HCT116 (cell line): ENCODE results near the gene ERVMER34-1. TPM values are rescaled to one million over a fixed set of nuclear protein-coding genes. Genes with fewer than 3 reads are reported as not detected.

Experiments used
- ATAC-seq: fragments of 200-7000 bp; cut with Tn5 transposase; 2 replicates; pipeline ENCODE4 v1.9.1; 2020; ENCODE audit warnings: mild to moderate bottlenecking, moderate library complexity
- BruUV-seq: library from RNA; stranded (reverse); fragments of 400-500 nt; replicated peaks from 2 replicates; lab custom pipeline; 2021; lab: Mats Ljungman, UMichigan
- CTCF ChIA-PET: fragments of 300-600 bp; sonication (Branson Sonifier 250); formaldehyde crosslinking; loops from one replicate; lab custom pipeline; 2021; ENCODE audit warnings: antibody characterized with exemption; lab: Charles Lee
- POLR2A ChIA-PET: fragments of 300-600, 350-600 bp; sonication (Branson Sonifier 250); formaldehyde crosslinking; loops from one replicate; lab custom pipeline; 2021; ENCODE audit warnings: antibody characterized with exemption; lab: Charles Lee
- RAD21 ChIA-PET, 2 experiments: fragments of 300-600 bp; sonication (Branson Sonifier 250); formaldehyde crosslinking; loops; one replicate each; lab custom pipeline; 2023; ENCODE audit warnings: low total read pairs in 2 of 2; ENCODE audit not compliant: uncharacterized antibody in 2 of 2, unreplicated experiment in 2 of 2, low non-redundant PET in 1 of 2; lab: Charles Lee
- DNase-seq: peaks from one replicate; pipeline ENCODE4 v3.0.0-alpha.2; 2010; ENCODE audit warnings: low read depth, low spot score
- H2AFZ ChIP-seq: fragments of 200-600 bp; shearing (Covaris generic), sonication (generic); 2 replicates; pipeline ENCODE4 v1.6.1; 2017; ENCODE audit warnings: low read depth, mixed run types, mixed read lengths, antibody characterized with exemption, low read length; ENCODE audit not compliant: poor library complexity, severe bottlenecking
- H3K27ac ChIP-seq: 2 replicates; pipeline ENCODE4 v1.5.1; 2012; ENCODE audit warnings: low read depth, low read length
- H3K27me3 ChIP-seq: fragments of 200-600 bp; sonication (generic); 2 replicates; pipeline ENCODE4 v1.6.1; 2016; ENCODE audit warnings: mixed run types, low read length, mixed read lengths; ENCODE audit not compliant: insufficient read depth
- H3K36me3 ChIP-seq, 2 experiments: fragments of 200-500 bp in 1 of 2; fragments of 200-600 bp in 1 of 2; sonication (Bioruptor generic) in 1 of 2; sonication (generic) in 1 of 2; 2 replicates each; pipeline versions ENCODE4 v1.5.1 to v1.6.1; 2014 to 2016; ENCODE audit warnings: low read length in 2 of 2, inconsistent platforms in 1 of 2, mixed read lengths in 1 of 2, mixed run types in 1 of 2; ENCODE audit not compliant: insufficient read depth in 2 of 2, control insufficient read depth in 1 of 2
- H3K4me1 ChIP-seq, 2 experiments: fragments of 200-600 bp in 1 of 2; sonication (generic) in 1 of 2; 2 replicates each; pipeline versions ENCODE4 v1.5.1 to v1.6.1; 2012 to 2017; ENCODE audit warnings: low read length in 2 of 2, inconsistent platforms in 1 of 2, mild to moderate bottlenecking in 1 of 2, mixed read lengths in 1 of 2, mixed run types in 1 of 2, moderate library complexity in 1 of 2; ENCODE audit not compliant: insufficient read depth in 2 of 2, control insufficient read depth in 1 of 2
- H3K4me2 ChIP-seq: fragments of 200-600 bp; sonication (generic); 2 replicates; pipeline ENCODE4 v1.6.1; 2017; ENCODE audit warnings: mixed run types, low read length, mixed read lengths
- H3K4me3 ChIP-seq, 2 experiments: fragments of 200-600 bp in 1 of 2; sonication (generic) in 1 of 2; replicated peaks in 1 of 2; 2 replicates each; pipeline ENCODE4 v1.5.1; 2011 to 2016; ENCODE audit warnings: low read length in 2 of 2, control low read depth in 1 of 2, low read depth in 1 of 2, mild to moderate bottlenecking in 1 of 2, mixed read lengths in 1 of 2, mixed run types in 1 of 2
- H3K79me2 ChIP-seq: fragments of 200-600 bp; sonication (generic); 2 replicates; pipeline ENCODE4 v1.6.1; 2017; ENCODE audit warnings: mild to moderate bottlenecking, mixed run types, low read length, moderate library complexity, mixed read lengths; ENCODE audit not compliant: insufficient read depth
- H3K9ac ChIP-seq: fragments of 200-600 bp; sonication (generic); 2 replicates; pipeline ENCODE4 v1.6.1; 2016; ENCODE audit warnings: low read length, mixed read lengths
- H3K9me2 ChIP-seq: fragments of 200-600 bp; sonication (generic), shearing (Covaris generic); 2 replicates; pipeline ENCODE4 v1.6.1; 2017; ENCODE audit warnings: mixed run types, mild to moderate bottlenecking, moderate library complexity; ENCODE audit not compliant: insufficient read depth
- H3K9me3 ChIP-seq, 2 experiments: fragments of 200-500 bp in 1 of 2; fragments of 200-600 bp in 1 of 2; sonication (Bioruptor generic) in 1 of 2; sonication (generic) in 1 of 2; 2 replicates each; pipeline ENCODE4 v1.6.1; 2014 to 2017; ENCODE audit warnings: low read length in 2 of 2, mixed read lengths in 2 of 2, inconsistent platforms in 1 of 2, low read depth in 1 of 2, mild to moderate bottlenecking in 1 of 2, mixed run types in 1 of 2, moderate library complexity in 1 of 2; ENCODE audit not compliant: control insufficient read depth in 1 of 2, insufficient read depth in 1 of 2
- H4K20me1 ChIP-seq: fragments of 200-600 bp; sonication (generic), shearing (Covaris generic); 2 replicates; pipeline ENCODE4 v1.6.1; 2017; ENCODE audit warnings: mixed run types, mild to moderate bottlenecking, moderate library complexity; ENCODE audit not compliant: insufficient read depth
- CBX3 ChIP-seq: IDR thresholded peaks from 2 replicates; pipeline ENCODE4 v1.6.1; 2012; ENCODE audit warnings: low read depth
- CEBPB ChIP-seq: IDR thresholded peaks from 2 replicates; pipeline ENCODE4 v1.6.1; 2012; ENCODE audit warnings: low read depth
- EGR1 ChIP-seq: IDR thresholded peaks from 2 replicates; pipeline ENCODE4 v1.6.1; 2012; ENCODE audit warnings: low read depth
- ELF1 ChIP-seq: IDR thresholded peaks from 2 replicates; pipeline ENCODE4 v1.6.1; 2012; ENCODE audit warnings: low read depth, borderline replicate concordance
- EZH2phosphoT487 ChIP-seq: fragments of 200-600 bp; IDR thresholded peaks from 2 replicates; pipeline ENCODE4 v1.6.1; 2018; ENCODE audit warnings: antibody characterized with exemption, borderline replicate concordance
- FOSL1 ChIP-seq: IDR thresholded peaks from 2 replicates; pipeline ENCODE4 v1.6.1; 2012; ENCODE audit warnings: low read depth
- SIN3A ChIP-seq: IDR thresholded peaks from 2 replicates; pipeline ENCODE4 v1.6.1; 2012; ENCODE audit warnings: low read depth
- SRF ChIP-seq: IDR thresholded peaks from 2 replicates; pipeline ENCODE4 v1.6.1; 2012; ENCODE audit warnings: low read depth
- ZFX ChIP-seq: fragments of 450-650 bp; IDR thresholded peaks from 2 replicates; pipeline ENCODE4 v1.6.1; 2017
- ZNF274 ChIP-seq: fragments of 200-500 bp; sonication (Bioruptor generic); IDR thresholded peaks from 2 replicates; pipeline ENCODE4 v1.6.1; 2014; ENCODE audit warnings: mild to moderate bottlenecking, low read depth, low read length, inconsistent platforms
- intact Hi-C: fragments of 100-400 bp; cut with micrococcal nuclease; formaldehyde crosslinking; loops from 2 replicates; pipeline ENCODE4 v1.10.0; 2022
- total RNA-seq: library from RNA; stranded (reverse); gene quantifications from one replicate; pipeline ENCODE4 v1.2.1, GENCODE V29; 2021; ENCODE audit not compliant: unreplicated experiment
- TF ChIP-seq, protein P1 (sequence below): IDR thresholded peaks from 2 replicates; pipeline ENCODE4 v1.6.1; 2012
- TF ChIP-seq, protein P2 (sequence below), 3 experiments: fragments of 200-600 bp in 1 of 3; sonication (generic) in 1 of 3; IDR thresholded peaks in 2 of 3; conservative IDR thresholded peaks in 1 of 3; 2 replicates each; pipeline ENCODE4 v1.5.1; 2012 to 2017; ENCODE audit warnings: low read depth in 2 of 3, low read length in 2 of 3, antibody characterized with exemption in 1 of 3, borderline replicate concordance in 1 of 3, control low read depth in 1 of 3, mild to moderate bottlenecking in 1 of 3, mixed read lengths in 1 of 3, mixed run types in 1 of 3, moderate library complexity in 1 of 3; ENCODE audit not compliant: insufficient read depth in 1 of 3

Gene ERVMER34-1
- total RNA-seq, 1 experiment from 2014 or later: 17.5 TPM

DNA sequence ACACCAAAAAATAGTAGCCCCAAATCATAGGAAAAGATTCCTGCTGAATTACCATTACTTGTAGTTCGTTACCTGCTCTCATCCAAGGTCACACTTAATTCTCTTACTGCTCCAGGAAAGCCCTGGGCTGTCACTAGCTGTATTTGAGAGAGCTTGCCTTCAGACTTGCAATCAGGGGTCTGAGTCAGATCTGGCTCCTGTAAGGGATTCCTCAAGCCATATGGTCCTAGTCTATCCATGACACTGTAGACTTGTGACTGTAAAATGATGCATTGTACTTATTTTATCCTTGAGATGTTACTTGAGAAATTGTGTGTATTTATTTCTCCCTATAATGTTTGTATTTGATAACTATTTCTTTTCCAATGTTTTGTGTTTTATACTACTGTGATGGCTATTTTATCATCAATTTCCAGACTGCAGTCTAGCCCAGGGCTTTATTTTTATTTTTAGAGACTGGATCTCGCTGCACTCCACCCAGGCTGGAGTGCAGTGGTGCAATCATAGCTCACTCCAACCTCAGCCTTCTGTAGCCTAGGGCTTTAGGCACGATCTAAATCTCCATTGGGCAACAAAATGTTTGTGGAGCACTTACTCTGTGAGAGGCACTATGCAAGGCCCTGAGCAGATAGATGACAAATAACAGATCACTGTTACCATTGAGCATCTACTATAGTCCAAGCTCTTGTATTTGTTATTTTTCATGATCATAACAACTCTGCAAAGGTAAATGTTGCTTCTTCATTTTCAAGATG, 24.2 kb downstream of the ERVMER34-1 start:
- H3K4me2 ChIP-seq: no peak overlapping the region
- H3K27me3 ChIP-seq: no peaks in the 10 kb centered on the region
- no peaks in the 10 kb centered on the region for H3K36me3 ChIP-seq
- no peak overlapping the region for H2AFZ ChIP-seq
- H3K4me3 ChIP-seq: no peak overlapping the region
- DNase-seq (no peak), ATAC-seq (no peak)
- H3K9me3 ChIP-seq: no peaks in the 10 kb centered on the region
- ChIA-PET CTCF (no interaction called here), RAD21 (no interaction called here), POLR2A (interaction anchor here (2.6 kb wide), 1 partner anchor 15 kb away, joined by 11 read pairs; no protein-coding TSS in a partner anchor)
- no peak for TF ChIP-seq EGR1
- TF ChIP-seq ZFX: no peak
- no peak overlapping the region for H3K9ac ChIP-seq
- intact Hi-C loops: no loop called here
- H3K79me2 ChIP-seq: no peaks in the 10 kb centered on the region
- no peak overlapping the region for H3K27ac ChIP-seq
- H4K20me1 ChIP-seq: no peaks in the 10 kb centered on the region
- no peaks in the 10 kb centered on the region for H3K9me2 ChIP-seq
- peaks cover 0 to 7% of the 10 kb centered on the region in 2 experiments; a peak in 1 of 4 replicates for H3K4me1 ChIP-seq
- BruUV-seq: no TSS peak

DNA sequence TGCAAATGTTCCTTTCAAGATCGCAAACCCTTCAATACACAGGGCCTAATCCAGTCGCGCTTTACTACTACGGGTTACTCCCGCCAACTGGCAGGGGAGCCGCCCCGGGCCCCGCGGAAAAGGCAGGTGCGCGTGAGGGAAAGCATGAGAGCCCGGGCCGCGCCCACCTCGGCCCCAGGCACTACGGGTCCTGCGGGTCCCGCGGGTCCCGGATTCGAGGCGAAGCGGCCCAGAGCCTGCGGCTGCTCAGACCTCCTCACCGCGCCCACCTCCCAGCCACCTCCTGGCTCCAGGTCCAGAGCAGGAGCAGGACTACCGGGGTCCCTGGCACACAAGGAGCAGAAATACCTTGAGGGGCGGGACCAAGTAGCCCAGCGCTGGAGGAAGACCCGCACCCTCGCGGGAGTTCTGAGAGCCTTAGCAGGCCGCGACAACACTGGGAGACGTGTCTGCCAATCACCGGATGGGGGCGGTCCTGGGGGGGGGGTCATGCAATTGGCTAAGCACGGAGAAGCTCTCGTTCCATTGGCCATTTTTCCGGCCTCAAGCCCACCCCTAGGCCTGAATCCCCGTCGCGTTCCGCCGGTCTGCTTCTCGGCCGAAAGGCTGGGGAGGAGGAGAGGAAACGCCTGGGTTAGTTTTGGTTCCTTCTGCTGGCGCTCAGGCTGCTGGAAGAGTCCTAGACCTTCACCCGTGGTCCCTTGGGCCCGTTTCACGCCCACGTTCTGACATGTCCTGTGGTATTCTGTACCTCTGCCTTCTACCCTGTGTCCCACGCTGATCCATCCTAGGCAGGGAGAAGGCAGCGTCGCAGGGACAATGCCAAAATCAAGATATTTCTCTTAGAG, 29.0 kb downstream of the ERVMER34-1 start:
- BruUV-seq: TSS peak; percentile 86
- RAD21 ChIA-PET: no interaction called here
- Histone ChIP-seq H3K4me1 (peaks cover 0 to 14% of the 10 kb centered on the region in 2 experiments; a peak in 1 of 4 replicates), H3K9ac (peak overlapping the region; percentile 60), H3K9me3 (no peaks in the 10 kb centered on the region), H3K27ac (peak overlapping the region; percentile 34), H3K36me3 (0 out of 4 replicates have a peak, but pooled peaks cover 3 to 4% of the 10 kb centered on the region in 2 experiments), H2AFZ (no peak overlapping the region), H3K9me2 (no peaks in the 10 kb centered on the region), H4K20me1 (peaks cover 5% of the 10 kb centered on the region; the same call in 1 of the 2 replicates), H3K4me2 (peak overlapping the region; percentile 79), H3K27me3 (no peaks in the 10 kb centered on the region), H3K4me3 (peak overlapping the region; percentile 51 to 61), H3K79me2 (no peaks in the 10 kb centered on the region)
- ATAC-seq (peak; percentile 94), DNase-seq (peak; percentile 81)
- CTCF ChIA-PET: no interaction called here
- POLR2A ChIA-PET: interaction anchor here (0.9 to 3.8 kb wide), 5 partner anchors 10 to 79 kb away, joined by 3 to 34 read pairs (median 3); no protein-coding TSS in a partner anchor
- intact Hi-C loops: no loop called here
- TF ChIP-seq EGR1: no peak
- TF ChIP-seq SIN3A: 0 out of 2 replicates have a peak, but pooled peaks have one; percentile 14
- peak; percentile 41; the same call in 1 of the 2 replicates for TF ChIP-seq ZFX
- TF ChIP-seq FOSL1: no peak
- no peak for TF ChIP-seq EZH2phosphoT487
- TF ChIP-seq, protein P1, sequence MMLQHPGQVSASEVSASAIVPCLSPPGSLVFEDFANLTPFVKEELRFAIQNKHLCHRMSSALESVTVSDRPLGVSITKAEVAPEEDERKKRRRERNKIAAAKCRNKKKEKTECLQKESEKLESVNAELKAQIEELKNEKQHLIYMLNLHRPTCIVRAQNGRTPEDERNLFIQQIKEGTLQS: no peak
- TF ChIP-seq CEBPB: no peak
- TF ChIP-seq SRF: 0 out of 2 replicates have a peak, but pooled peaks have one; percentile 12
- TF ChIP-seq ELF1: no peak
- TF ChIP-seq ZNF274: no peak
- TF ChIP-seq, protein P2, sequence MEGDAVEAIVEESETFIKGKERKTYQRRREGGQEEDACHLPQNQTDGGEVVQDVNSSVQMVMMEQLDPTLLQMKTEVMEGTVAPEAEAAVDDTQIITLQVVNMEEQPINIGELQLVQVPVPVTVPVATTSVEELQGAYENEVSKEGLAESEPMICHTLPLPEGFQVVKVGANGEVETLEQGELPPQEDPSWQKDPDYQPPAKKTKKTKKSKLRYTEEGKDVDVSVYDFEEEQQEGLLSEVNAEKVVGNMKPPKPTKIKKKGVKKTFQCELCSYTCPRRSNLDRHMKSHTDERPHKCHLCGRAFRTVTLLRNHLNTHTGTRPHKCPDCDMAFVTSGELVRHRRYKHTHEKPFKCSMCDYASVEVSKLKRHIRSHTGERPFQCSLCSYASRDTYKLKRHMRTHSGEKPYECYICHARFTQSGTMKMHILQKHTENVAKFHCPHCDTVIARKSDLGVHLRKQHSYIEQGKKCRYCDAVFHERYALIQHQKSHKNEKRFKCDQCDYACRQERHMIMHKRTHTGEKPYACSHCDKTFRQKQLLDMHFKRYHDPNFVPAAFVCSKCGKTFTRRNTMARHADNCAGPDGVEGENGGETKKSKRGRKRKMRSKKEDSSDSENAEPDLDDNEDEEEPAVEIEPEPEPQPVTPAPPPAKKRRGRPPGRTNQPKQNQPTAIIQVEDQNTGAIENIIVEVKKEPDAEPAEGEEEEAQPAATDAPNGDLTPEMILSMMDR (IDR thresholded peaks at IDR 0.05 in 2 of 3, conservative IDR thresholded peaks at IDR 0.05 in 1 of 3; ENCODE audit: borderline replicate concordance in 1 of 3, insufficient read depth in 1 of 3, low read depth in 2 of 3, low read length in 2 of 3): no peak
- 0 out of 2 replicates have a peak, but pooled peaks have one; percentile 10 for TF ChIP-seq CBX3
